ENCODE data around the gene SIAE. TPM values are rescaled to one million over a fixed set of nuclear protein-coding genes. Genes with fewer than 3 reads are reported as not detected.

SIAE gene
- total RNA-seq, 4 donors from 2014 or later = 4.1 to 6.4 (median 6.1) TPM

- 61 to 65% methylated on average over 4 of the region's 4 CpGs for WGBS, 2 donors
- H3K4me3 ChIP-seq (ENCODE audit: low read depth, poor library complexity, severe bottlenecking) = no peak overlapping the region
- TF ChIP-seq POLR2A (IDR thresholded peaks at IDR 0.05) = no peak
- TF ChIP-seq, protein P1, sequence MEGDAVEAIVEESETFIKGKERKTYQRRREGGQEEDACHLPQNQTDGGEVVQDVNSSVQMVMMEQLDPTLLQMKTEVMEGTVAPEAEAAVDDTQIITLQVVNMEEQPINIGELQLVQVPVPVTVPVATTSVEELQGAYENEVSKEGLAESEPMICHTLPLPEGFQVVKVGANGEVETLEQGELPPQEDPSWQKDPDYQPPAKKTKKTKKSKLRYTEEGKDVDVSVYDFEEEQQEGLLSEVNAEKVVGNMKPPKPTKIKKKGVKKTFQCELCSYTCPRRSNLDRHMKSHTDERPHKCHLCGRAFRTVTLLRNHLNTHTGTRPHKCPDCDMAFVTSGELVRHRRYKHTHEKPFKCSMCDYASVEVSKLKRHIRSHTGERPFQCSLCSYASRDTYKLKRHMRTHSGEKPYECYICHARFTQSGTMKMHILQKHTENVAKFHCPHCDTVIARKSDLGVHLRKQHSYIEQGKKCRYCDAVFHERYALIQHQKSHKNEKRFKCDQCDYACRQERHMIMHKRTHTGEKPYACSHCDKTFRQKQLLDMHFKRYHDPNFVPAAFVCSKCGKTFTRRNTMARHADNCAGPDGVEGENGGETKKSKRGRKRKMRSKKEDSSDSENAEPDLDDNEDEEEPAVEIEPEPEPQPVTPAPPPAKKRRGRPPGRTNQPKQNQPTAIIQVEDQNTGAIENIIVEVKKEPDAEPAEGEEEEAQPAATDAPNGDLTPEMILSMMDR (IDR thresholded peaks at IDR 0.05) = no peak
- intact Hi-C loops (cut with DNase I; ENCODE audit: low total_unique reads) = no loop called here
- DNase-seq (ENCODE audit: low spot score in 2 of 2) = no peak
These were observed 88.7 kb downstream of the SIAE start for GRCh38 chr11:124584681-124585372.

GRCh38 chr11:124583781-124584180 lies 89.8 kb downstream of the SIAE start:
- WGBS, 2 donors = 87 to 88% methylated on average over 8 of the region's 8 CpGs
- no peak overlapping the region for H3K4me3 ChIP-seq (ENCODE audit: low read depth, poor library complexity, severe bottlenecking)
- intact Hi-C loops (cut with DNase I; ENCODE audit: low total_unique reads) = no loop called here
- no peak for TF ChIP-seq POLR2A (IDR thresholded peaks at IDR 0.05)
- TF ChIP-seq, protein P1 (IDR thresholded peaks at IDR 0.05) = no peak
- DNase-seq (ENCODE audit: low spot score in 2 of 2) = no peak

Other genes with a start within 250 kb of the SIAE start
- not detected for gene OR8B4, start 248.9 kb downstream of the SIAE start, total RNA-seq
- gene OR8B8, start 228.0 kb downstream of the SIAE start, total RNA-seq = not detected
- gene OR8B12, start 130.1 kb downstream of the SIAE start, total RNA-seq = not detected
- gene OR8A1, start 103.7 kb downstream of the SIAE start, total RNA-seq = not detected
- gene PANX3, start 62.3 kb downstream of the SIAE start, total RNA-seq = not detected
- gene TBRG1, start 50.9 kb downstream of the SIAE start, total RNA-seq = 10 to 100 TPM; 13.9 to 24.9 (median 17.9) TPM
- 1 to 10 TPM; 1.9 to 6.2 (median 2.9) TPM for gene SPA17, start 165 bp upstream of the SIAE start, total RNA-seq
- gene NRGN, start 66.2 kb upstream of the SIAE start, total RNA-seq = under 1 TPM in 2 of 4 donors, not detected in 2; 0.56 to 0.84 TPM
- gene VSIG2, start 78.5 kb upstream of the SIAE start, total RNA-seq = 1 to 10 TPM in 1 of 4 donors, under 1 TPM in 3; 0.30 to 2.3 (median 0.55) TPM
- 10 to 100 TPM in 3 of 4 donors, 1 to 10 TPM in 1; 6.1 to 24.1 (median 11.4) TPM for gene ESAM, start 88.6 kb upstream of the SIAE start, total RNA-seq
- 10 to 100 TPM; 11.5 to 21.2 (median 15.2) TPM for gene MSANTD2, start 126.7 kb upstream of the SIAE start, total RNA-seq
- gene ROBO3, start 191.7 kb upstream of the SIAE start, total RNA-seq = 1 to 10 TPM; 1.9 to 5.3 (median 3.3) TPM
- 10 to 100 TPM in 2 of 4 donors, 1 to 10 TPM in 2; 5.6 to 18.1 (median 12.0) TPM for gene ROBO4, start 224.1 kb upstream of the SIAE start, total RNA-seq
- gene HEPN1, start 245.5 kb upstream of the SIAE start, total RNA-seq = not detected